ENCODE measurements around the gene GRIA1.

The GRIA1 gene

GRCh38 chr5:153779836-153780235 is 289.4 kb downstream of the GRIA1 start:
- DNase-seq (ENCODE audit: low read depth): no peak

DNA sequence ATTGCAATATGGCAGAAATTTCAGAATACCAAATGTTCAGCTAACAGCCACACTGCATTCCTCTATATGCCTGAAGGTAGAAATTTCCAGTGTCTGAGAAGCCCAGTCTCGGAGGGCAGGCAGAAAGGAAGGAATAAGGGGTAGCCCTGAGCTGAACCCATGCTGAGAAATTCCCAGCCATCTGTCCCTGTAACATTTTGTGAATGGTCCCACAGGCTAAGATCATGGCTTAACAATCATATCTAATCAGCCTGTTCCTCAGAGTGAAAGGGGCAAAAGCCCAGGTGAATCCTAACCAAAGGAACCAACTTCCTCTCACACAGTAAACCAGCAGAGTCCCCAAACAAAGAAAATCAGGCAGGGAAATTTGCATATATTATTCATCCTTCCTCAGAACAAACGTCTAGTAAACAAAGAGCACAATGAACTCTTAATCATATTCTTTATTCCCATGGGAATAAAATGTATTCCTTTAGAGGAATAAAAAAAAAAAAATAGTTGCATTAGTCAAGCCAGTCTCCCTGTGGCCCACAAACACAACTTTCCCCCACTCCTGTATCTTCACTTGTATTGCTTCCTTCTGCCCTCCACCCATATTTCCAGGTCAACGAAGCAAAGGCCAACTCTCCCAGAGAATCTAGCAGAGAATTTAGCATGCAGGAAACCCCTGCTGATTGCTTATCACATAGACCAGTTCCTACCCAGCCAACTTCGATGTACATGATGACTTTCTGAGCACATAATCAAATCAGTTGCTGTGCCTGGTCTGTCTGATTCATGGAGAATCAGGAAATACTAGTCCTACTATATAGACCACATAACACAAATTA is 290.6 kb downstream of the GRIA1 start:
- DNase-seq (ENCODE audit: low read depth): no peak

GRCh38 chr5:153782589-153783361 is 292.3 kb downstream of the GRIA1 start:
- no peak for DNase-seq (ENCODE audit: low read depth)

- DNase-seq (ENCODE audit: low read depth): no peak
These were observed 292.8 kb downstream of the GRIA1 start for GRCh38 chr5:153783362-153783658.

- DNase-seq (ENCODE audit: low read depth): no peak
These were observed 293.8 kb downstream of the GRIA1 start for GRCh38 chr5:153784277-153784676.

- no peak for DNase-seq (ENCODE audit: low read depth)
These were observed 300.9 kb downstream of the GRIA1 start for GRCh38 chr5:153791339-153791738.

GRCh38 chr5:153792305-153792704 is 301.8 kb downstream of the GRIA1 start:
- DNase-seq (ENCODE audit: low read depth): no peak

DNA sequence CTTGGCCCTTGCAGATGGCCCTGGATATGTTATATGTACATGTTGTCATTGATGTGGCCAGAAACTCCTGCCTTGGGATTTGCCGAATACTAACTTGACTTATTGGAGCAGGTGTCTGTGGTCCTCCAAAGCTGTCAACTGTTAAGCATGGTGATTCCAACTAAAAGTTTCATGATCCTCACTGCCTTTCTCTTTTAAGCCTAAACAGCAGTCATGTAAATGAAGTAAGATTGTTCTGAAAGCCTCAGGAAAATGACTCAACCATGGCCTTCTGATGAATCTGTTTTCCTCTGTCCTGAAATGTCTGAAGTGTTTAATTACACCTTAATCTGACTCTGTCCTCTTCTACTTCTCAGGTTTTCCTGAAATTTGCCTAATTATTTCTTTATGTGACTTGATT is 303.2 kb downstream of the GRIA1 start:
- no peak for DNase-seq (ENCODE audit: low read depth)

DNA sequence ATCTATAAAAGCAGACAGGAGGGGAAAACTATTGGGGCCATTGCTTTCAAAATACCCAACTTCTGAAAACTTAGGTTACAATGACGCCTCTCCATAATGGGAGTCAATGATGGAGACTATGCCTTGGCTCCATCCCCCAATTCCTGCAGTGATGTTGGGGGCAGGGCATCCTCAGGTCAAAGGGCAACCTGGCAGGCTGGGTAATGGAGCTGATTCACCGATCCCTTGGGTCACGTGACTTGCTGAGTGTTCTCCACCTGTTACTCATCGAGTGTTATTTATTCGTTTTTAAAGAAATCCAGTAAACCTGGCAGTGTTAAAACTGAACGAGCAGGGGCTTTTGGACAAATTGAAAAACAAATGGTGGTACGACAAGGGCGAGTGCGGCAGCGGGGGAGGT is 303.9 kb downstream of the GRIA1 start:
- DNase-seq (ENCODE audit: low read depth): no peak

DNA sequence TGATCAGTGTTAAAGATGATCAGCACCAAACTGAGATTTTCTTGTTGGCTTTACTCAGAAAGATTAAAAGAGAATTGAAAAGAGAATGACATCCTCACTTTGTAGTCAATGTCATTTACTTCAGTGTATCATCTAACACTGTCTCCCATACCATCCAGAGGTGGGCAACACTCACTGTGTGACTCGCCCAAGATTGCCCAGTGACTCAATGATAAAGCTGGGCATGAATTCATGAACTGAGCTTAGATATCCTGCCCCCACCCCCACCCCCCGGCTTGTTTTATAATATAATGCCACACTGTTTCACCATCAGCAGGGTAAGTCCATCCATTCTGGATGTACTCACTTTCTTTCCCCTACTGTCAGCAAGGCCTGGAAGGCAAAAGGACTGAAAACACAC is 306.1 kb downstream of the GRIA1 start:
- DNase-seq (ENCODE audit: low read depth): no peak

- no peak for DNase-seq (ENCODE audit: low read depth)
These were observed 307.0 kb downstream of the GRIA1 start for GRCh38 chr5:153797484-153797883.

DNA sequence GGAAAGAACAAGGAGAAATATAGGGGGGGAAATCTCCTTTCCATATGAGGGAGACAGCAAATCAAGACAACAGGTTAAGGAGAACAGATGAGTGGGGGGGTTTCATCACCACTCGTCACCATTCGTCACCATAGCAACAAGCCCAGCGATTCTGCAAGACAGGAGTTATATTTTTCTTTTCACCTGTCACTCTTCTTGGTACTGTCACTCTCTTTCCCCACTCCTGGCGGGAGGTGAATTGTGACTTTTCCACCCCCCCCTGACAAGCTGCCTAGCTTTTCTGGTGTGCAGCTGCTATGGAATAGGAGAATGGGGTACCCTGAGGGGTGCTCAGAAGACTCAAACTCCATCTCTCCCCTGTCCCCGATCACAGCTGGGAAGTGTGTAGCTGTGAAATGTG is 308.4 kb downstream of the GRIA1 start:
- no peak for DNase-seq (ENCODE audit: low read depth)

GRCh38 chr5:153799466-153799865 is 309.0 kb downstream of the GRIA1 start:
- DNase-seq (ENCODE audit: low read depth): no peak

- DNase-seq (ENCODE audit: low read depth): no peak
These were observed 311.8 kb downstream of the GRIA1 start for GRCh38 chr5:153802050-153802821.

- no peak for DNase-seq (ENCODE audit: low read depth)
These were observed 317.3 kb downstream of the GRIA1 start for GRCh38 chr5:153807801-153808200.

DNA sequence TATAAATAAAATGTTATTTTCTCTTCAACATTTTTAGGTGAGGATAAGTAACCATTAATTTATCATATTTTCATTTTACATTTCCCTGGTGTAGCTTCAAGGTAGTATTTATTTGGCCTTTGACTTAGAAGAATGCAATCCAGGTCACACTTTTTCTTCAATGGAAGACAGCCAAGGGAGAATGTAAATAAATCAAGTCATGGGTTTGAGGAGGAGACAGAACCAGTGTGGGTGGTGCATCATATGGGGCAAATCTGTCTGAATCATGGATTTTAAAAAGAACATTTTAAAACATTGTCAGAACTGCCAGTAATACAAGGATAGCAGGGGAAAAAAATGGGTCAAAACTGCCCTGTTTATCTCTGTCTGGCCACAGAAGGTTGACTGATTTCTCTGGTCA is 318.7 kb downstream of the GRIA1 start:
- DNase-seq (ENCODE audit: low read depth): no peak

DNA sequence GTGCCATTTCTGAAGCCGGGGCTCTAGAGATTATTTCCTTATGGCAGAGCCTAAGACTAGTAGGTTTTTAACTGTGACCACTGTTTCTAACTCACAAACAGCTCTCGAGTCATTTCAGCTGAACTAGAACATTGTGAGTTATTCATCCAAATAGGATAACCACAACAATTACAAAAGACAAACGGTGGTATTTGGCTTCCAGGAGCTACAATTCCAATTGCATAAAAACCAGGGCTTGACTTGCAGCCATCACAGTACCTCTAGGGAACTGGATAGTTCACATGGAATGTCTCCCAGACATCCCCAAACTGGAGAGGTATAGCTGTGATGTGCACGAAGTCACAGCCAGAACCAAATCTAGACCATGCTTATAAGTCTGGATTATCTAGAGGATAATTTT is 323.4 kb downstream of the GRIA1 start:
- DNase-seq (ENCODE audit: low read depth): peak; percentile 10

GRCh38 chr5:153816870-153817269 is 326.4 kb downstream of the GRIA1 start:
- DNase-seq (ENCODE audit: low read depth): no peak

GRCh38 chr5:153818626-153819025 is 328.2 kb downstream of the GRIA1 start:
- no peak for DNase-seq (ENCODE audit: low read depth)

DNA sequence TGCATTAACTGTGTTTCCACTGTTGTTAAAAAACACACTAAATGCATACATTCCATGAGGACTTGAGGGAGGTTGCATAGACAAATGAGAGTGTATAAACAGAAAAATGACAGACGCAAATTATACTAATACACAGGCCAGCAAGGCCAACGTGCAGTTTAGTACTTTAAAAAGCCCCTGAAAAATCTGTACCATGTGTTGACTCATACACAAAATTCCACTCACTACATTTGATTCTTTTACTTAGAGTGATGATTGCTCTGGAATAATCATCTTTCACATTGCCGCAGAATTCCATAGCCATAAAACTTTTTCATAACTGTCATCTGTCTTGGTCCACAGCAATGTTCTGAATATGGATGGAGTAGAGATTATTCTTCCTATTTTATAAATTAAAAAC is 332.6 kb downstream of the GRIA1 start:
- no peak for DNase-seq (ENCODE audit: low read depth)

DNA sequence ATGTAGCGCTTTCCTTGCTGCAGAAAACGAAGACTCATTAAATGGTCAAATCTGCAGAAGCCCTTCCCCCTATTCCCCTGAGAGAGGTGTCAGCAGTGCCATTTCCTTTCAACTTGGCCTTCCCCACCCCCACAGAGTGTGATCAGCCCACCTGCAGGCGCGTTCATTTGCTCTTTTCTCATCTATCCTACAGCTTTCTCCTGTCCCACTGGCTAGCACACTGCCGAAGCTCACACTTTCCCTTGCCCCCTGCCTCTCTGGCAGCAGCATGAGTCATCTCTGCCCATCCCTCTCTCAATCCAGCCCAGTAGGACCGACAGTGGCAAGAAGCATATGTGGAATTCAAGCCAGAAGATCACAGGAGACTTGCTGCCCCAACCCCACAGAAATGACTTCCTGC is 334.4 kb downstream of the GRIA1 start:
- DNase-seq (ENCODE audit: low read depth): no peak

DNA sequence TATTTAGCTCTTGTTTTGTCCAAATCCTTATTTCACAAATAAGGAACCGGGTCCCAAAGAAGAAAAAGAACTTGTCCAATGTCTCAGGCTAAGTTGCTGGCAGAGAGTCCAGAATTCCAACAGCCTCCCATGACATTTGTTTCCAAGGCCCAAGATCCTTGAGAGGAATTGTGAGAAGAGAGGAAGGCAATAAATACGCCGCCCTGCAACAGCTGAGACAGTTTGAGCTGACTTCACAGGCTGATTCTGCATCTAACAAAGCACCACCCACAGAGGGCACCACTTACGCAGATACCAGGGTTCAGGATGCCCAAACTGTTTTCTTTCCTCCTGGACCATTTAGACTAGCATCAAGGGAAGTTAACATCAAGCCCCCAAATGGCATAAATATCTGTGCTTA is 336.9 kb downstream of the GRIA1 start:
- peak; percentile 10 for DNase-seq (ENCODE audit: low read depth)

GRCh38 chr5:153829510-153830065 is 339.1 kb downstream of the GRIA1 start:
- no peak for DNase-seq (ENCODE audit: low read depth)

Measured in fibroblast of gingiva (primary cell).